ENCODE data around the gene SLC9A3. TPM values are rescaled to one million over a fixed set of nuclear protein-coding genes. Genes with fewer than 3 reads are reported as not detected.

Gene SLC9A3
- total RNA-seq, 1 experiment from 2014 or later: 1.8 TPM

DNA sequence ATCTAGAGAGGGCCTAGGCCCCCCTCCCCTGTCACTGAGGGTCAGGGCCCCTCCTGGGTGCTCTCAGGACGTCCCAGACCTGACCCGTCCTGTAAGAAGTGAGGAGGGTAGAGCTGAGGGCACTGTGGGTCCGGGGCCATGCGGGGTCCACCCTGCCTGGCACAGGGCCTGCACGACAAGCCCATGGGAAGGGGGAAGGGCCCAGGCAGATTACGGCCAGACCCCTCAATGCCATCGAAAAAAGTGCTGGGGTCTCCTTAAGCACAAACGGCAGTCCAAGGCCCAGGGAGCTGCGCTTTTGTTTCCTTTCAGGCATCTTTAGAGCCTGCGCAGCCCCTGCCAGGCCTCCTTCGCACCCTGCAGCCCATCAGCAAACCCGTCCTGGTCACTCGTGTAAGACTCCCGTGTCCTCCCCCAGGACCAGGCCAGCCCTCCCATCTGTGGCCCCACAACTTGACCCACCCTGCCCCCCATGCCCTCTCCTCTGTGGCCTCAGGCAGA lies 85.7 kb downstream of the SLC9A3 start:
- Histone ChIP-seq H3K4me3 (ENCODE audit: insufficient read depth, low read depth, low read length) (no peak overlapping the region), H3K36me3 (replicated peaks; ENCODE audit: control insufficient read depth, insufficient read depth, low read length) (no peaks in the 10 kb centered on the region), H3K27me3 (ENCODE audit: control insufficient read depth, insufficient read depth, low read length) (no peaks in the 10 kb centered on the region; the same call in 1 of the 2 replicates)
- peak; percentile 54 for DNase-seq

DNA sequence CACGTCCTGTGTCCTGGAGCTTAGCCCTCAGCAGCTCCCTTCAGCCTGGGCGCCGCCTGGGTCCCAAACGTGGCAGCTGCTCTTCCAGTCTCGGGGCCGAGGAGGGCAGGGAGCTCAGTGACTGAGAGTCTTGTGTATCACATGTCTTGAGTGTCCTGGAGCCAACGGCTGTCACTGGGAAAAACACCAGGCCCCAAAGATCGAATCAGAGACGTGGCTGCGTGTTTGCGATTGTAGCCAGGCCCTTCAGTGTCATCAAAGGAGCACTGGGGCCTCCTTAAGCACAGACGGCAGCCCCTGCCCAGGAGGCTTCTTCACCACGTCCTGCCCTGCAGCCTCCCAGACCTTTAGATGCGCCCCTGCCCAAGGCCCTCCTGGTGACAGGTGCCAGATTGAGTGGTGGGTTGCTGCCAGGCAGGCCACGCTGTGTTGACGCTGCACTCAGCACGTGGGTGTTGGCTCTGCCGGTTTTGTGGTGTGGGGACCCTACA lies 86.9 kb downstream of the SLC9A3 start:
- Histone ChIP-seq H3K27me3 (ENCODE audit: control insufficient read depth, insufficient read depth, low read length) (no peaks in the 10 kb centered on the region; the same call in 1 of the 2 replicates), H3K36me3 (replicated peaks; ENCODE audit: control insufficient read depth, insufficient read depth, low read length) (no peaks in the 10 kb centered on the region), H3K4me3 (ENCODE audit: insufficient read depth, low read depth, low read length) (no peak overlapping the region)
- DNase-seq: no peak

DNA sequence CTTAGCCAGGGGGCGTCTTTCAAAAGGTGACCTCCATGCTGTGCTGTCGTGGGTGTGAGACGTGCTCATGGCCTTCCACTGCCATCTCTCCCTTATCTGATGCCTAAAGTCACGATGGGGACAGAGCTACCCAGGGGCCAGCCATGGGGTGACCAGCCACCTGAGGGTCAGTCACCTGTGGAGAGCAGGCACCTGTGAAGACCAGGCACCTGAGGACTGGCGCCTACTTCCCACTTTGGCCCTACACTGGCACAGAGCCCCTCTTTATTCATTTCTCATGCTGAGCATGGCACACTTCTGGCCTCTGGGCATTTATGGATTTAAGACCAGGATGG lies 87.6 kb downstream of the SLC9A3 start:
- Histone ChIP-seq H3K36me3 (replicated peaks; ENCODE audit: control insufficient read depth, insufficient read depth, low read length) (no peaks in the 10 kb centered on the region), H3K4me3 (ENCODE audit: insufficient read depth, low read depth, low read length) (no peak overlapping the region), H3K27me3 (ENCODE audit: control insufficient read depth, insufficient read depth, low read length) (no peaks in the 10 kb centered on the region; the same call in 1 of the 2 replicates)
- DNase-seq: no peak

DNA sequence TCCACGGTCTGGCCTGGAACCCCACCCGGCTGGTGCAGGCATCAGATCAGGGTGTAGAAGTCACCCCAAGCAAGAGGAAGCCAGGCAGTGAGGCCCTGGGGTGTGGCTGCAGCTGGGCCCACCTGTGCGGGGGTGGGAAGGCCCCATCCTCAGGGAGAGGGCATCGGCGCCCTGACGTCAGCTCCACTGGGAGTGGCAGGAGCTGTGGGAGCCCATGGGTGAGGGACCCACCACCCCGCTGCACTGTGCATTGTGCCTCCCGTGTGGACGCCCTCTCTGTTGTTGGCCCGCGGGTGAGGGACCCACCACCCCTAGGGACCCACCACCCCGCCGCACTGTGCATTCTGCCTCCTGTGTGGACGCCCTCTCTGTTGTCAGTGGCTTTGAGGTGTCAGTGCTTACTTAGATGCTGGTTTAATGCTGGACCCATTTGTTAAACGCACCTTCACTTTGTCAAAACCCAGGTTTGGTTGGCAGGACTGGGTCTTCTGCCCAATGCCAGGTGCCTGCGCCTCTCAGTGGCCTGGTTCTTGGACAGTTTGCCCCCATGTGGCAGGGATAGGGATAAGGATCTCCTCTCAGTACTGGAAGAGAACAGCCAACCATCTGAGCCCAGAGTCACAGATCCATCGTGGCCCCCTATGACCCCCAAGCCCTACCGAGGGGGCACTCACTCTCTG lies 88.1 kb downstream of the SLC9A3 start:
- no peaks in the 10 kb centered on the region for H3K36me3 ChIP-seq (replicated peaks; ENCODE audit: control insufficient read depth, insufficient read depth, low read length)
- H3K4me3 ChIP-seq (ENCODE audit: insufficient read depth, low read depth, low read length): no peak overlapping the region
- no peaks in the 10 kb centered on the region; the same call in 1 of the 2 replicates for H3K27me3 ChIP-seq (ENCODE audit: control insufficient read depth, insufficient read depth, low read length)
- peak; percentile 87 for DNase-seq

DNA sequence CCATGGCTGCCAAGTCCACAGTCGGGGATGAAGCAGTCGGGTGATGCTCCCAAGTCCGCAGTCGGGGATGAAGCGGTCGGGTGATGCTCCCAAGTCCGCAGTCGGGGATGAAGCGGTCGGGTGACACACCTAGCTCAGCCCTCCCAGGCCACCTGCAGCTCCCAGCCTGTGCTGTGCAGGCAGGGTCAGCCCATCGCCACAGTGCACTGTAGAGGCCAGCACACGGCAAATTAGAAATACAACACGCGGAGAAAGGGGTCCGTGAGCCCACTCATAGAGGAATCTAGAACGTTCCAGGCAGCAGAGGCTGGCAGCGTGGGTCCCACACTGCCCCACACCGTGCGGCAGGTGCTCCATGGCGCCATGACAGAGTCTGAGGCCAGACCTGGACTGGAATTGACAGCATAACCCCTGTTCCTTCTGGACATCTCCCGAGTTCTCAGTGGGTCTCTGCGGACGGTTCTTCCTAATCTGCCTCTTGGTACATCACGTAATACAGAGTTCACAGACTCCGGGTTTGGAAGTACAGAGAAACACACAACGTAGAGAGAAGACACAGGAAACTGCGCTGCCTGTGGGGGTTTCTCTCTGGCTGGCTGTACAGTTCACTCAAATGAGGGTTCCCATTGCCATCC lies 89.0 kb downstream of the SLC9A3 start:
- Histone ChIP-seq H3K27me3 (ENCODE audit: control insufficient read depth, insufficient read depth, low read length) (no peaks in the 10 kb centered on the region), H3K4me3 (ENCODE audit: insufficient read depth, low read depth, low read length) (no peak overlapping the region), H3K36me3 (replicated peaks; ENCODE audit: control insufficient read depth, insufficient read depth, low read length) (no peaks in the 10 kb centered on the region)
- no peak for DNase-seq

DNA sequence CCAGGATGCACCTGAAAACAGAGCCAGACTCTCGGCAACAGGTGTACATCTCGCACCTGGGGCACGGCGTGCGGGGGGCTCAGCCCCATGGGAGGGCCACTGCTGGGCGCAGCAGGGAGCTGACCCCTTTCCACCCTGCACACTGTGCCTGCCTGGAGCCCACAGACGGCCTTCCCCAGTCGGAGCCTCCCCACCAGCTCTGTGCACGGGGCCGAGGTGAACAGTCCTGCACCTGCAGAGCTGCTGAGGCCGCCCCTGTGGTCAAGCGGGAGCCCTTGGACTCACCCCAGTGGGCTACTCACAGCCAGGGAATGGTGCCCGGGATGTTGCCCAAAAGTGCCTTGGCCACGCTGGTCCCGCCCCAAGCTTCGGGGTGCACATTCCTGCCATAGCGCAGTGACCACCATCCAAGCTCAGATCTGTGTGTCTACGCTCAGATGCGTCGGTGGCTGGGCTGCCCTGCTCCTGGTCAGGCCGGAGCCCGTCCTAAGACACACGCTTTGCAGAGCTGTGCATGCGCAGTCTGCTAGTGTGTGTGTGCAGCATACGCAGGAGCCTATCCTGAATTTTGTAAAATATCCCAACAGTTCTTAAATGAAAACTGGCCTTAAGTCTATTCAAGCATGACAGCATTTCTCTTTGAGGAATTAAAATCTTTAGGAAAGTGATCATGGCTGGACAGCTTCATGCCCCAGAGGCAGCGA lies 89.7 kb downstream of the SLC9A3 start:
- Histone ChIP-seq H3K4me3 (ENCODE audit: insufficient read depth, low read depth, low read length) (no peak overlapping the region), H3K36me3 (replicated peaks; ENCODE audit: control insufficient read depth, insufficient read depth, low read length) (no peaks in the 10 kb centered on the region), H3K27me3 (ENCODE audit: control insufficient read depth, insufficient read depth, low read length) (no peaks in the 10 kb centered on the region)
- DNase-seq: no peak

DNA sequence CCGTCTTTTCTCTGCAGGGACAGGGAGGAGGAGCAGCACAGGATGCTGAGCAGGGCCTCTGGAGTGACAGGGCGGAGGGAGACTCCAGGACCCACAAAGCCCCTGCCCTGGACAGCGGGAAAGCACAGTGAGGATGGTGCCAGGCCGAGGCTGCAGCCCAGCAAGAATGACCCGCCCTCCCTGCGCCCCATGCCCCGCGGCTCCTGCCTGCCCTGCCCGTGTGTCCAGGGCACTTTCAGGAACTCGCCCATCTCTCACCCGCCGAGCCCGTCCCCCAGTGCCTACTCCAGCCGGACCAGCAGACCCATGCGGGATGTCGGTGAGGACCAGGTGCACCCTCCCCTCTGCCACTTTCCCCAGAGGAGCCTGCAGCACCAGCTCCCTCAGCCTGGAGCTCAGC lies 90.4 kb downstream of the SLC9A3 start:
- Histone ChIP-seq H3K36me3 (replicated peaks; ENCODE audit: control insufficient read depth, insufficient read depth, low read length) (no peaks in the 10 kb centered on the region), H3K27me3 (ENCODE audit: control insufficient read depth, insufficient read depth, low read length) (no peaks in the 10 kb centered on the region), H3K4me3 (ENCODE audit: insufficient read depth, low read depth, low read length) (no peak overlapping the region)
- peak; percentile 54 for DNase-seq

DNA sequence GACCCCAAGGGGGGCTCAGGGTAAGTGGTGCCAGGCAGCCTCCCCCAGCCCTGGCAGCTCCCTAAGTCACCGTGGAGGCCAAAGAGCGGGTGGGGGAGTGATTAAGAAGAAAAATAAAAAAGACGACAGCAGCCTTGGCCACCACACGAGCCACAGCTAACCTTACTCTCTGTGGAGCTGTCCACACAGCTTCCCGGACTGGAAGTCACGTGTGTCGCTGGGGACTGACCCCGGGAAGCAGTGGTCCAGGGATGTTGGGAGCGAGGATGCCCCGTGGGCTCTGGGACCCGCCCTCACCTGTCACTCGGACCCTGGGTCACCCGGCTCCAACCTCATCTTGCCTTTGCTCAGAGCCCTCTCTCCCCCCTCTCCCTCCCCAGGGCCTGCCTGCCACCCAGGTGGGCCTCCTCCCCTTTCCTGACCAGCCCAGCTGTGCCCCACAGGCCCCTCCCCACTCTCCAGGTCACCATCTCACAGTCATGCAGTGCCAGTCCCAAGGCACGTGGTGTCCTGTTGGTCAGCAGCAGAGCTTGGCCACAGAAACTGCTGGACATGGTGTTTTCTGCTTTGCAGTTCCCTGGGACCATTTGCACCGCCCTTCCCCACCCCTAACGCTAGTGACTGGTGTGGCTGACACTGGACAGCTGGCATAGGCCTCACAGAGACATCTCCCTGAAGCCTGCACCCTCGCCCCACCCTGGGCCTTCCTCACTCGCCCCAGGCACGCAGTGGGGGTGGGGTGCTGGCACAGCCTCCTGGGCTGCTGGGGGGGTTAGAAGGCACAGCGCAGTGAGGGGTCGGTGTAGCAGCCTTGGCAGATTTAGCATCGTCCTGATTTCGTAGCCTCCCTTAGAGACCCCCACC lies 91.1 kb downstream of the SLC9A3 start:
- Histone ChIP-seq H3K27me3 (ENCODE audit: control insufficient read depth, insufficient read depth, low read length) (no peaks in the 10 kb centered on the region), H3K4me3 (ENCODE audit: insufficient read depth, low read depth, low read length) (no peak overlapping the region), H3K36me3 (replicated peaks; ENCODE audit: control insufficient read depth, insufficient read depth, low read length) (no peaks in the 10 kb centered on the region)
- DNase-seq: no peak

DNA sequence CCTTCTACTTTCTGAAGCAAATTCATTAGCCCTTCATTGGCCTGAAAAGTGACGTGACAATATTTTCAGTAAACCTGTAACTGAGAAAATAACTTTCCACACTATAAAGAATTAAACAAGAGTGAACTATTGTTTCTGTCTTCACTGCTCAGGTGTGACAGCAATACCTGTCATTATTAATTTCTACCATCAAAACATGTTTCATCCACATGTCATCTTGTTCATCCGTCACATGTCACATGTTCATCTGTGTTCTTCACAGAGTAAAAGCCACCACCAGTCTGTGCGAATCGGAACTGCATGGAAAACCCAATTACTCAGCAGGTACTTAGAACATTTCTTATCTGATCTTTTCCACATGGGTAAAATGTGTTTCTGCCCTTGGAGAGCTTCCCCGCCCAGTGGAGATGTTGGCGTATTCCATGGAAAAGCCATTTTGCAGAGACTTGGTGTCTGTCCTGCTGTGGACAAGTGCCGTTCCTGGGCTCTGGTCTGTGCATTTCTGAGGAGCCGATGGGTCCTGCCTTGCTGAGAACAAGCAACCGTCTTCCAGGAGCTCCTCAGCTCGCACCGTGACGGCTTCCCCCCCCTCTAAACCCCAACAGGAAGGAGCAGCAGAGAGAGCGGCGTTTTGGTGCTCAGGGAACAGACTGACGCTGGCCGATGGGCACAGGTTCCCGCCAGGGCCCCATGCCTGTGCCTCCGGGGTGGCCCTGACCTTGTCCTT lies 91.9 kb downstream of the SLC9A3 start:
- Histone ChIP-seq H3K36me3 (replicated peaks; ENCODE audit: control insufficient read depth, insufficient read depth, low read length) (no peaks in the 10 kb centered on the region), H3K4me3 (ENCODE audit: insufficient read depth, low read depth, low read length) (no peak overlapping the region), H3K27me3 (ENCODE audit: control insufficient read depth, insufficient read depth, low read length) (no peaks in the 10 kb centered on the region)
- peak; percentile 54 for DNase-seq

DNA sequence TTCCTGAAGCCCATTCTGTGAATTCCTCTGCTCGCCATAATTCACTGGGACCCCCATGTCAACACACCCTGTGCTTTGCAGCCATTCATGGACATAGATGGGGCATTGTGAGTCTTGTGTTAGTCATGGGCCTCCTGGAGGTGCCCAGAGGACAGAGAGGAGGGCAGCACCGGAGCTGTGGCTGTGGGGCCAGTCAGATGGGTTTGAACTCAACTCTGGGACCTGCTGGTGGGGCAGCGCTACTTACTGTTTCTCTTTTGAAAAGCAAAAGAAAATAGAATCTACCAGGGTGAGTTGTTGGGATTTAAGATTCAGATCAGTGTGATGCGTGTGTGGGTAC lies 92.6 kb downstream of the SLC9A3 start:
- Histone ChIP-seq H3K4me3 (ENCODE audit: insufficient read depth, low read depth, low read length) (no peak overlapping the region), H3K27me3 (ENCODE audit: control insufficient read depth, insufficient read depth, low read length) (no peaks in the 10 kb centered on the region), H3K36me3 (replicated peaks; ENCODE audit: control insufficient read depth, insufficient read depth, low read length) (no peaks in the 10 kb centered on the region)
- DNase-seq: no peak

DNA sequence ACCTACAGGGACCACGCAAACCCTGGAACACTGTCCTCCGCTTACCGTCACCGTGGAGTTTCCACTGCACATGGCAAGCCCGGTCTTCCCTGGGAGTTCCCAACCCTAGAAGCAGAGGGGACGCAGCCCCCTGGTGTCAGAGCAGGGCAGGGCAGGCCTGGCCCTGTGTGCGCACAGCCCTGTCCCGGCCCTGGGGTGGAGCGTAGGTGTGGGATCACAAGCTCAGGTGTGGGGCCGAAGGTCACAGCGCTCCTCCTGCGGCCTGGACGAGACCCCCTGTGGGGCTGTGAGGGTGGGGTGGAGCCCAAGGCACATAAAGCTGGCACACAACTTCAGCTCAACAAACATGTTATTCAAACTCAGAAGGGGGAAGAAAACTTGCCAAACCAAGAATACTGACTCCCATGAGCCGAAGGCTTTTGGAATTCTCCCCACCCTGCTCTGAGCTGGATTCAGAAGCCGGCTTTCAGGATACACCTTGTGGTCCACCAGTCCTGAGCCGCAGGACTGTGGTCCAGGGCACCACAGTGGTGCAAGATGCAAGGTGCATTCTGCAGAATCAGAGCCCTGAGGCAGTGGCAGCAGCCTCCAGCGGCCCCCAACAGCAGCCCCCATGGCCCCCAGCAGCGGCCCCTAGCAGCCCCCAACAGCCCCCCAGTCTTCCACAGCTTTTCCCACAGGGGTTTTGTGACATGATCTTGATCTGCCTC lies 93.1 kb downstream of the SLC9A3 start:
- DNase-seq: peak; percentile 98
- H3K4me3 ChIP-seq (ENCODE audit: insufficient read depth, low read depth, low read length): no peak overlapping the region
- no peaks in the 10 kb centered on the region for H3K27me3 ChIP-seq (ENCODE audit: control insufficient read depth, insufficient read depth, low read length)
- no peaks in the 10 kb centered on the region for H3K36me3 ChIP-seq (replicated peaks; ENCODE audit: control insufficient read depth, insufficient read depth, low read length)

DNA sequence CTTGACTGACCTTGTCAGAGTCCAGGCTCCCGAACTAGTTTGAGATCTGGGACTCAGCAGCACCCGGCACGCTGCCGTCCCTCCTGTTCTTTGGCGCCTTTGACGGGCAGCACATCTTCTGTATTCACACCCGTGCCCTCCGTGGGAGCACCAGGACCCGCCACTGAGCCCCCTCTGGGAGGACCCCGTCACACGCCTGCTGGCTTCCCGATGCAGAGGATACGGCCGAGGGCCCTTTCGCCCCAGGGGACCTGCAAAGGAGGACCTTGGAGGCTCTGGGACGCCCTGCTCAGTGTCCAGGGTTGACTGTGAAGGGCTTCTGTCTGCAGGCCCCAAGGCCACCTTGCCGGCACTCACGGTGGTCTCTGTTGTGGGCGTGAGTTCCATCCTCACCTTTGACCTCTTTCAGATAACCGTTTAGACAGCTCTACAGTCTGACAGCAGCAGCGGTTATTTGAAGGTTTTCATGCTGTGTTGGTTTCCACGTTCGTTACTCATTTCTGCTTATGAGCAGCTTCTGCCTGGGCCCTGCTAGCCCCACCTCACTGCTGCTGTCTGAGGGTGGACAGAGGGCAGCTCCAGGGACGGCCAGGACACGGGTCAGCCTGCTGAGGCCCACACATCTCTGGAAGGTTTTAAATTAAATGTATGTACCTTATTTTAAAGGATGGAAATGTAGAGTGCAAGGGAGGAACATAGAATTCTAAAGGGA lies 93.9 kb downstream of the SLC9A3 start:
- no peak overlapping the region for H3K4me3 ChIP-seq (ENCODE audit: insufficient read depth, low read depth, low read length)
- DNase-seq: peak; percentile 50
- H3K36me3 ChIP-seq (replicated peaks; ENCODE audit: control insufficient read depth, insufficient read depth, low read length): no peaks in the 10 kb centered on the region
- no peaks in the 10 kb centered on the region for H3K27me3 ChIP-seq (ENCODE audit: control insufficient read depth, insufficient read depth, low read length)

All from H7 (cell line).